Measurements from ENCODE around the gene GP9. TPM values are rescaled to one million over a fixed set of nuclear protein-coding genes. Genes with fewer than 3 reads are reported as not detected.

Gene GP9
- total RNA-seq, 1 donor from 2014 or later, result not detected

DNA sequence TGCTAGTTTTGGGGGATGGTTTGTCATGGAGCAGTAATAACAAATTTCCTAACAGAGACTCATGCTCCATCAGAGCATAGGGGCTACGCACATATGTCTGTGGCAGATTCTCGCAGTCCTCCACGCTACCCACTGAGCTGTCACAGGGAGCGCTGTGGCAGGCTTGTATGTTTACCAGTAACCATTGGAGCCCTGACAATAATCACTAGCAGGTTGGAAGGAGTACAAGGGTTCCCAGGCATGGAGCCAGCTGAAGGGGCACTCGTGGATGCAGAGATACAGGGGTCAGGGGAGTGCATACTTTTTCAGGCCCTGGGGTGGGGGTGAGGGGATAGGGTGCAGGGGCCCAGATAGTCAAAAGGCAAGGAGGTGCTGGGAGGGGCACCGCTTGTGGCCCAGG lies 7.9 kb upstream of the GP9 start:
- peaks cover 6% of the 10 kb centered on the region for H3K36me3 Mint-ChIP-seq (ENCODE audit: low read depth)
- no peaks in the 10 kb centered on the region for H3K27me3 Mint-ChIP-seq (ENCODE audit: low read depth)
- H3K27ac Mint-ChIP-seq (ENCODE audit: unreplicated experiment), result no peak overlapping the region
- DNase-seq (ENCODE audit: low read depth, low spot score), result no peak
- TF ChIP-seq CTCF (conservative IDR thresholded peaks at IDR 0.05), result no peak
- no peak overlapping the region for H3K4me3 Mint-ChIP-seq
- H3K4me1 Mint-ChIP-seq, result peaks cover 14% of the 10 kb centered on the region
- H3K9me3 Mint-ChIP-seq, result peaks cover 9% of the 10 kb centered on the region

- no peak for TF ChIP-seq CTCF (conservative IDR thresholded peaks at IDR 0.05)
- DNase-seq (ENCODE audit: low read depth, low spot score), result no peak
- H3K27ac Mint-ChIP-seq (ENCODE audit: unreplicated experiment), result no peak overlapping the region
- no peak overlapping the region for H3K4me3 Mint-ChIP-seq
- no peaks in the 10 kb centered on the region for H3K9me3 Mint-ChIP-seq
- H3K27me3 Mint-ChIP-seq (ENCODE audit: low read depth), result no peaks in the 10 kb centered on the region
- H3K4me1 Mint-ChIP-seq, result peaks cover 14% of the 10 kb centered on the region
- H3K36me3 Mint-ChIP-seq (ENCODE audit: low read depth), result no peaks in the 10 kb centered on the region
Measured at GRCh38 chr3:129054605-129055104, 5.9 kb upstream of the GP9 start.

DNA sequence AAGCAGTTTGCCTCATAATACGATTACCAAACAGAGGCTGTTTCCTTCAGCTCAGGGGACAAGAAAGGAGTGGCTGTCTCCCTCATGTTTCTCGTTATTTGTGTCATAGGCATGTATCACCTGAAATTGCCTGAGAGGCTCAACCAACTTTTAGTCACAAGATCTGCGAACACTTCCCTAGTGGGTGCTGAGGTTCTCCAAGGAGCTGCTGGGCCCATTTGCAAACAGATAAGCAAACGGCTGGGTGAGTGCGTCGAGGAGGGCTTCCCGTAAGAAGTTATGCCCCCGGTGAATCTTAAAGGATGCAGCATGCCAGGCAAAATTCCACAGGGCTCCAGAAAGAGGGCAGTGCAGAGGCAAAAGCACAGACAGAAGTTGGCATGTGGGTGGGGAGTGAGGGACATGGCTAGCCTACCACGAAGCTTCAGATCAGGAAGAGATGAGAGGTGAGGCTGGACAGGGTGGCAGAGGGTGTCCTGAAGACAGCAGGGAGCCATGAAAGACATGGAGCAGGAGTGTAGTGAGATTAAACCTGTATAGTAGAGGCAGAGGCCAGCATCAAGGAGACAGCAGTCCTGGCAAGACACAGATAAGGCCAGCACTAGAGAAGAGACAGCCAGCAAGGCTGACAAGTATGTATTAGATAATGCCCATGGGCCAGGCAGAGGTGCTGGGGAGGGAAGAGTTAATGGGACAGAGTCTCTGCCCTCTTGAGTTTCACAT lies 4.0 kb upstream of the GP9 start:
- no peak for DNase-seq (ENCODE audit: low read depth, low spot score)
- no peaks in the 10 kb centered on the region for H3K36me3 Mint-ChIP-seq (ENCODE audit: low read depth)
- H3K4me1 Mint-ChIP-seq, result peaks cover 14% of the 10 kb centered on the region
- H3K27me3 Mint-ChIP-seq (ENCODE audit: low read depth), result no peaks in the 10 kb centered on the region
- no peaks in the 10 kb centered on the region for H3K9me3 Mint-ChIP-seq
- TF ChIP-seq CTCF (conservative IDR thresholded peaks at IDR 0.05), result no peak
- no peak overlapping the region for H3K4me3 Mint-ChIP-seq
- H3K27ac Mint-ChIP-seq (ENCODE audit: unreplicated experiment), result no peak overlapping the region

DNA sequence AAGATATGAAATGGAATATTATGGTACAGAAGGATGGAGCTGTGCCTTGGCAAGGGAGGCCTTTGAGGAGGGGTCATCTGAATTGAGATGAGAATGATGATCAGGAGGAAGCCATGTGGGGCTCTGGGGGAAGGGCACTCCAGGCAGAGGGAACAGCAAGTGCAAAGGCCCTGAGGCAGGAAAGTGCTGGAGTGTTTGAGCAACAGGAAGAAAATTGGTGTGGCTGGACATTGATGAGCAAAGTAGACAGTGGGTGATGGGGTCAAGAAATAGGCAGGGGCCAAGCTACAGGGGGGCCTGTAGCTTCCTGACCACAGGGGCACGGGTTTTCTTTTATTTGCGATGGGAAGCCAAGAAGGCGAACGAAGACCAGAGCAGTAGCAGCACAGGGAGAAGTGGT lies 3.3 kb upstream of the GP9 start:
- Mint-ChIP-seq H3K27ac (ENCODE audit: unreplicated experiment) (no peak overlapping the region), H3K9me3 (no peaks in the 10 kb centered on the region), H3K27me3 (ENCODE audit: low read depth) (no peaks in the 10 kb centered on the region), H3K36me3 (ENCODE audit: low read depth) (no peaks in the 10 kb centered on the region), H3K4me1 (peaks cover 14% of the 10 kb centered on the region), H3K4me3 (no peak overlapping the region)
- no peak for DNase-seq (ENCODE audit: low read depth, low spot score)
- TF ChIP-seq CTCF (conservative IDR thresholded peaks at IDR 0.05), result no peak

- Mint-ChIP-seq H3K9me3 (no peaks in the 10 kb centered on the region), H3K27me3 (ENCODE audit: low read depth) (no peaks in the 10 kb centered on the region), H3K4me1 (peaks cover 8% of the 10 kb centered on the region), H3K4me3 (no peak overlapping the region), H3K36me3 (ENCODE audit: low read depth) (no peaks in the 10 kb centered on the region), H3K27ac (ENCODE audit: unreplicated experiment) (no peak overlapping the region)
- TF ChIP-seq CTCF (conservative IDR thresholded peaks at IDR 0.05), result no peak
- DNase-seq (ENCODE audit: low read depth, low spot score), result no peak
Measured at GRCh38 chr3:129058441-129059200, 2.0 kb upstream of the GP9 start.
